HepG2 (cell line): ENCODE measurements around the gene HCRTR2. TPM values are rescaled to one million over a fixed set of nuclear protein-coding genes. Genes with fewer than 3 reads are reported as not detected.

Experiments used
- ATAC-seq: fragments of 200-7000 bp; cut with Tn5 transposase; 3 replicates; pipeline ENCODE4 v1.9.1; 2020; ENCODE audit warnings: mild to moderate bottlenecking, moderate library complexity
- BruUV-seq: library from RNA; stranded (reverse); fragments of 400-500 nt; replicated peaks from 2 replicates; lab custom pipeline; 2021; lab: Mats Ljungman, UMichigan
- CTCF ChIA-PET: fragments of 300-600 bp; formaldehyde crosslinking; extraction: SDS; loops from one replicate; lab custom pipeline; 2021; ENCODE audit warnings: low total read pairs, inconsistent platforms, low intra/inter-chr PET ratio; lab: Yijun Ruan, JAX
- POLR2A ChIA-PET: fragments of 350-600 bp; sonication (Branson Sonifier 250); formaldehyde crosslinking; loops from one replicate; lab custom pipeline; 2020; ENCODE audit warnings: antibody characterized with exemption, inconsistent platforms; lab: Yijun Ruan, JAX
- DNase-seq: peaks from one replicate; pipeline ENCODE4 v3.0.0-alpha.2; 2015; ENCODE audit warnings: low spot score
- FAIRE-seq: peaks from 3 replicates; lab custom pipeline; 2011; peaks lifted over from hg19 to GRCh38; lab: Jason Lieb, UNC
- H2AFZ ChIP-seq: one replicate; pipeline ENCODE4 v1.6.1; 2011; ENCODE audit warnings: low read length, inconsistent platforms
- H3K27ac ChIP-seq: fragments of 300-600 bp; 3 replicates; pipeline ENCODE4 v1.8.0; 2011; ENCODE audit warnings: mixed run types, mild to moderate bottlenecking, mixed read lengths, low read length, inconsistent platforms; ENCODE audit not compliant: insufficient read depth; ENCODE audit errors: extremely low read length
- H3K27me3 ChIP-seq, 2 experiments: fragments of 200-600 bp in 1 of 2; 2 replicates in 1 of 2; 3 replicates in 1 of 2; pipeline versions ENCODE4 v1.6.0 to v1.8.0; 2011; ENCODE audit warnings: low read length in 2 of 2, mild to moderate bottlenecking in 2 of 2, moderate library complexity in 2 of 2, inconsistent platforms in 1 of 2; ENCODE audit not compliant: insufficient read depth in 2 of 2, control insufficient read depth in 1 of 2
- H3K36me3 ChIP-seq, 2 experiments: fragments of 200-600 bp in 1 of 2; replicated peaks in 1 of 2; 2 replicates in 1 of 2; 3 replicates in 1 of 2; pipeline versions ENCODE4 v1.5.1 to v1.8.0; 2011; ENCODE audit warnings: low read length in 2 of 2, inconsistent platforms in 1 of 2; ENCODE audit not compliant: insufficient read depth in 2 of 2, control insufficient read depth in 1 of 2
- H3K4me1 ChIP-seq: 2 replicates; pipeline ENCODE4 v1.5.1; 2012; ENCODE audit warnings: low read length, inconsistent platforms; ENCODE audit not compliant: insufficient read depth
- H3K4me2 ChIP-seq: 2 replicates; pipeline ENCODE4 v1.6.0; 2011; ENCODE audit warnings: low read depth, low read length, inconsistent platforms
- H3K4me3 ChIP-seq, 3 experiments: fragments of 200-600 bp in 1 of 3; sonication (generic), shearing (Covaris generic) in 1 of 3; replicated peaks in 1 of 3; 2 replicates each; pipeline ENCODE4 v1.5.1; 2011 to 2016; ENCODE audit warnings: low read length in 3 of 3, inconsistent platforms in 2 of 3, low read depth in 2 of 3, mild to moderate bottlenecking in 2 of 3, control low read depth in 1 of 3, mixed read lengths in 1 of 3; ENCODE audit not compliant: insufficient read depth in 1 of 3
- H3K79me2 ChIP-seq: one replicate; pipeline ENCODE4 v1.6.1; 2011; ENCODE audit warnings: low read length, inconsistent platforms; ENCODE audit not compliant: insufficient read depth
- H3K9ac ChIP-seq: 2 replicates; pipeline ENCODE4 v1.6.0; 2011; ENCODE audit warnings: mild to moderate bottlenecking, low read depth, low read length, inconsistent platforms; ENCODE audit not compliant: insufficient read depth
- H3K9me3 ChIP-seq: 2 replicates; pipeline ENCODE4 v1.5.1; 2012; ENCODE audit warnings: mild to moderate bottlenecking, low read length
- H4K20me1 ChIP-seq: 2 replicates; pipeline ENCODE4 v1.6.0; 2011; ENCODE audit warnings: inconsistent platforms, mild to moderate bottlenecking, low read length, moderate library complexity; ENCODE audit not compliant: insufficient read depth
- ASH2L ChIP-seq: fragments of 300-600, 200-600 bp; sonication (generic); IDR thresholded peaks from 2 replicates; pipeline ENCODE4 v1.7.0; 2017; ENCODE audit warnings: low read depth, mild to moderate bottlenecking, moderate library complexity, mixed read lengths, low read length; ENCODE audit not compliant: insufficient read length
- ATM ChIP-seq: fragments of 450-650 bp; IDR thresholded peaks from 2 replicates; pipeline ENCODE4 v1.7.1; 2017; ENCODE audit warnings: mild to moderate bottlenecking, borderline replicate concordance
- ELF1 ChIP-seq: sonication (generic); formaldehyde crosslinking; IDR thresholded peaks from 2 replicates; pipeline ENCODE4 v1.4.0; 2020; ENCODE audit warnings: missing genetic modification reagents
- MTF1 ChIP-seq: sonication (generic); formaldehyde crosslinking; IDR thresholded peaks from 2 replicates; pipeline ENCODE4 v1.5.0; 2020; ENCODE audit warnings: missing genetic modification reagents
- SAP130 ChIP-seq: IDR thresholded peaks from 2 replicates; pipeline ENCODE4 v1.6.1; 2016; ENCODE audit warnings: low read depth
- ZNF207 ChIP-seq: fragments of 450-650 bp; IDR thresholded peaks from 2 replicates; pipeline ENCODE4 v1.6.1; 2016; ENCODE audit warnings: antibody characterized with exemption, borderline replicate concordance
- ZNF839 ChIP-seq: sonication (generic); formaldehyde crosslinking; IDR thresholded peaks from 2 replicates; pipeline ENCODE4 v1.4.0; 2020; ENCODE audit warnings: missing genetic modification reagents, mild to moderate bottlenecking, borderline replicate concordance
- ZNF891 ChIP-seq: sonication (generic); formaldehyde crosslinking; IDR thresholded peaks from 2 replicates; pipeline ENCODE4 v1.5.0; 2020; ENCODE audit warnings: mild to moderate bottlenecking, missing genetic modification reagents
- WGBS: methylation state at CpG from one replicate; pipeline ENCODE4 v1.1.6; 2017; ENCODE audit warnings: low lambda C conversion rate; 5-methylcytosine and 5-hydroxymethylcytosine counted together
- in situ Hi-C: cut with HindIII; loops from 2 replicates; pipeline ENCODE4 v1.10.0; 2017; ENCODE audit warnings: low pct_unique_long_range_greater_than_20kb; ENCODE audit not compliant: extremely low pct_ligation_motif_present
- intact Hi-C: fragments of 100-400 bp; cut with micrococcal nuclease; formaldehyde crosslinking; loops from one replicate; pipeline ENCODE4 v1.10.0; 2022; ENCODE audit not compliant: unreplicated experiment
- polyA plus RNA-seq, 8 experiments: library from polyadenylated mRNA; depleted of rRNA in 3 of 8; stranded (reverse) in 7 of 8; unstranded in 1 of 8; fragments of >200 nt; fragmentation: Illumina TruSeq in 4 of 8; extraction: Trizol in 4 of 8; gene quantifications; 2 replicates each; pipeline versions ENCODE4 v1.2.1 to v1.2.3, GENCODE V29; 2011 to 2016; ENCODE audit warnings: low read depth in 4 of 8, missing spikeins in 1 of 8, mixed read lengths in 1 of 8; ENCODE audit not compliant: insufficient read depth in 1 of 8
- total RNA-seq, 5 experiments: library from RNA; depleted of rRNA; stranded (reverse); fragments of >200 nt; fragmentation: Illumina TruSeq; extraction: Trizol; gene quantifications; 2 replicates each; pipeline ENCODE4 v1.2.3, GENCODE V29; 2016; ENCODE audit warnings: low read depth in 1 of 5
- TF ChIP-seq, protein P1 (sequence below): sonication (generic); formaldehyde crosslinking; IDR thresholded peaks from 2 replicates; pipeline ENCODE4 v1.4.0; 2020; ENCODE audit warnings: missing genetic modification reagents, borderline replicate concordance

The HCRTR2 gene
- total and polyA plus RNA-seq, 2 of the 13 experiments (the other 11 are each of a cell fraction or from before 2014, with no cell fraction given): not detected

DNA sequence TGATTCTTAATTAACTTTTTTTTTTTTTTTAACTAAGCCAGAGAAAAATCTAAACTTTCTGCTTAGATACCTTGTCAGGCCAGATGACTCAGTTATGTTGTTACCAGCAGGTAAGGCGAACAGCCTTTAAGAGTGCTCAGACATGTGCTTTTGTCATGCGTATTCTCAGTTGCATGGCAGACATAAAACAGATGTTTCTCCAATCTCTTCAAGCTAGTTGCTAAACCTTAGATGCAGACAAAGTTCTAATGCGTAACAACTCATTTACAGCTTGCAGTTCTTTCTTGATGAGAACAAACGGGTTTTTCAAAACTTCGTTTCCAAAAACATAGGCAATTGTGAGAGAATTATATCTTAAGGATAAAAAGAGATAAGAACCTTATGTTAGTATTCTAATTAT lies 103.3 kb downstream of the HCRTR2 start:
- intact Hi-C loops (loop anchor here (5.0 kb wide), 1 partner anchor 165 kb away; no protein-coding TSS in a partner anchor), in situ Hi-C loops (loop anchor here (25.0 kb wide), 2 partner anchors 685 to 1010 kb away; no protein-coding TSS in a partner anchor)
- Histone ChIP-seq H3K27ac (no peak overlapping the region), H3K4me2 (no peak overlapping the region), H3K4me1 (no peaks in the 10 kb centered on the region), H3K4me3 (no peak overlapping the region), H3K27me3 (no peaks in the 10 kb centered on the region), H3K79me2 (no peaks in the 10 kb centered on the region), H3K9me3 (no peaks in the 10 kb centered on the region), H3K36me3 (no peaks in the 10 kb centered on the region), H4K20me1 (no peaks in the 10 kb centered on the region), H2AFZ (no peak overlapping the region), H3K9ac (no peak overlapping the region)
- TF ChIP-seq SAP130 (CRISPR knock-in tag) (no peak), ATM (no peak), MTF1 (CRISPR knock-in tag) (no peak), ZNF839 (CRISPR knock-in tag) (no peak), ASH2L (no peak), ZNF891 (no peak), ELF1 (no peak), ZNF207 (no peak)
- TF ChIP-seq, protein P1, sequence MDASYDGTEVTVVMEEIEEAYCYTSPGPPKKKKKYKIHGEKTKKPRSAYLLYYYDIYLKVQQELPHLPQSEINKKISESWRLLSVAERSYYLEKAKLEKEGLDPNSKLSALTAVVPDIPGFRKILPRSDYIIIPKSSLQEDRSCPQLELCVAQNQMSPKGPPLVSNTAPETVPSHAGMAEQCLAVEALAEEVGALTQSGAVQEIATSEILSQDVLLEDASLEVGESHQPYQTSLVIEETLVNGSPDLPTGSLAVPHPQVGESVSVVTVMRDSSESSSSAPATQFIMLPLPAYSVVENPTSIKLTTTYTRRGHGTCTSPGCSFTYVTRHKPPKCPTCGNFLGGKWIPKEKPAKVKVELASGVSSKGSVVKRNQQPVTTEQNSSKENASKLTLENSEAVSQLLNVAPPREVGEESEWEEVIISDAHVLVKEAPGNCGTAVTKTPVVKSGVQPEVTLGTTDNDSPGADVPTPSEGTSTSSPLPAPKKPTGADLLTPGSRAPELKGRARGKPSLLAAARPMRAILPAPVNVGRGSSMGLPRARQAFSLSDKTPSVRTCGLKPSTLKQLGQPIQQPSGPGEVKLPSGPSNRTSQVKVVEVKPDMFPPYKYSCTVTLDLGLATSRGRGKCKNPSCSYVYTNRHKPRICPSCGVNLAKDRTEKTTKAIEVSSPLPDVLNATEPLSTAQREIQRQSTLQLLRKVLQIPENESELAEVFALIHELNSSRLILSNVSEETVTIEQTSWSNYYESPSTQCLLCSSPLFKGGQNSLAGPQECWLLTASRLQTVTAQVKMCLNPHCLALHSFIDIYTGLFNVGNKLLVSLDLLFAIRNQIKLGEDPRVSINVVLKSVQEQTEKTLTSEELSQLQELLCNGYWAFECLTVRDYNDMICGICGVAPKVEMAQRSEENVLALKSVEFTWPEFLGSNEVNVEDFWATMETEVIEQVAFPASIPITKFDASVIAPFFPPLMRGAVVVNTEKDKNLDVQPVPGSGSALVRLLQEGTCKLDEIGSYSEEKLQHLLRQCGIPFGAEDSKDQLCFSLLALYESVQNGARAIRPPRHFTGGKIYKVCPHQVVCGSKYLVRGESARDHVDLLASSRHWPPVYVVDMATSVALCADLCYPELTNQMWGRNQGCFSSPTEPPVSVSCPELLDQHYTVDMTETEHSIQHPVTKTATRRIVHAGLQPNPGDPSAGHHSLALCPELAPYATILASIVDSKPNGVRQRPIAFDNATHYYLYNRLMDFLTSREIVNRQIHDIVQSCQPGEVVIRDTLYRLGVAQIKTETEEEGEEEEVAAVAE (CRISPR knock-in tag): no peak
- DNase-seq (no peak), ATAC-seq (no peak), FAIRE-seq (no peak)
- 8% methylated on average over 5 of the region's 5 CpGs for WGBS
- no TSS peak for BruUV-seq
- ChIA-PET POLR2A (no interaction called here), CTCF (no interaction called here)
